ENCODE results near the gene ATP10B.

GRCh38 chr5:160750938-160751657 is 100.9 kb downstream of the ATP10B start:
- TF ChIP-seq CTCF (IDR thresholded peaks at IDR 0.05 in 2 of 3, conservative IDR thresholded peaks at IDR 0.05 in 1 of 3; ENCODE audit: control insufficient read depth in 2 of 3, extremely low read depth in 1 of 3, insufficient read depth in 1 of 3, low read depth in 3 of 3, low read length in 3 of 3) (no peak), RAD21 (IDR thresholded peaks at IDR 0.05; ENCODE audit: insufficient read depth, low read depth, low read length) (no peak), TCF7 (IDR thresholded peaks at IDR 0.05; ENCODE audit: borderline replicate concordance) (no peak), CREB1 (IDR thresholded peaks at IDR 0.05; ENCODE audit: low read depth) (no peak), RCOR1 (conservative IDR thresholded peaks at IDR 0.05; ENCODE audit: low read depth, low read length) (no peak), HDGF (IDR thresholded peaks at IDR 0.05) (no peak), ZBTB40 (IDR thresholded peaks at IDR 0.05; ENCODE audit: borderline replicate concordance) (no peak), HCFC1 (IDR thresholded peaks at IDR 0.05; ENCODE audit: low read length) (no peak)

Measured in GM12878 (cell line).